Mesendoderm (in vitro differentiated cells): ENCODE results near the gene PLK5.

ENCODE experiments used
- DNase-seq: peaks from one replicate; pipeline ENCODE4 v3.0.0; 2013
- H2AK5ac ChIP-seq: 2 replicates; pipeline ENCODE4 v1.6.1; 2013; ENCODE audit warnings: low read length, inconsistent platforms
- H2BK120ac ChIP-seq: 2 replicates; pipeline ENCODE4 v1.6.1; 2013; ENCODE audit warnings: low read depth, mild to moderate bottlenecking, low read length, moderate library complexity, mixed read lengths
- H2BK15ac ChIP-seq: replicated peaks from 2 replicates; pipeline ENCODE4 v1.6.1; 2013; ENCODE audit warnings: low read depth, mild to moderate bottlenecking, moderate library complexity
- H2BK5ac ChIP-seq: 2 replicates; pipeline ENCODE4 v1.6.1; 2013; ENCODE audit warnings: low read length, inconsistent platforms
- H3K18ac ChIP-seq: 2 replicates; pipeline ENCODE4 v1.6.1; 2013; ENCODE audit warnings: mild to moderate bottlenecking, low read length, mixed read lengths
- H3K23ac ChIP-seq: one replicate; pipeline ENCODE4 v1.6.1; 2013; ENCODE audit warnings: low read length
- H3K27ac ChIP-seq: 2 replicates; pipeline ENCODE4 v1.5.1; 2013; ENCODE audit warnings: low read depth, mild to moderate bottlenecking, inconsistent platforms, low read length, moderate library complexity
- H3K27me3 ChIP-seq: 2 replicates; pipeline ENCODE4 v1.6.1; 2013; ENCODE audit warnings: low read length, control low read depth, mild to moderate bottlenecking, inconsistent platforms; ENCODE audit not compliant: insufficient read depth, poor library complexity
- H3K36me3 ChIP-seq: 2 replicates; pipeline ENCODE4 v1.6.1; 2013; ENCODE audit warnings: low read length, inconsistent platforms; ENCODE audit not compliant: control insufficient read depth, insufficient read depth
- H3K4ac ChIP-seq: one replicate; pipeline ENCODE4 v1.6.1; 2013; ENCODE audit warnings: low read depth, mild to moderate bottlenecking, low read length, moderate library complexity
- H3K4me1 ChIP-seq: 2 replicates; pipeline ENCODE4 v1.6.1; 2013; ENCODE audit warnings: low read depth, low read length, inconsistent platforms; ENCODE audit not compliant: control insufficient read depth
- H3K4me2 ChIP-seq: 2 replicates; pipeline ENCODE4 v1.6.1; 2013; ENCODE audit warnings: low read length
- H3K4me3 ChIP-seq: 2 replicates; pipeline ENCODE4 v1.5.1; 2013; ENCODE audit warnings: mild to moderate bottlenecking, low read length
- H3K56ac ChIP-seq: one replicate; pipeline ENCODE4 v1.6.1; 2013; ENCODE audit warnings: low read length
- H3K79me1 ChIP-seq: 2 replicates; pipeline ENCODE4 v1.6.1; 2013; ENCODE audit warnings: low read length, inconsistent platforms
- H3K79me2 ChIP-seq: 2 replicates; pipeline ENCODE4 v1.6.1; 2013; ENCODE audit warnings: mild to moderate bottlenecking, low read length; ENCODE audit not compliant: control insufficient read depth, insufficient read depth
- H3K9ac ChIP-seq: 2 replicates; pipeline ENCODE4 v1.6.1; 2013; ENCODE audit warnings: low read length, inconsistent platforms
- H4K5ac ChIP-seq: one replicate; pipeline ENCODE4 v1.6.1; 2013; ENCODE audit warnings: low read length
- H4K8ac ChIP-seq: one replicate; pipeline ENCODE4 v1.6.1; 2013; ENCODE audit warnings: low read depth, mild to moderate bottlenecking, control low read depth, low read length, moderate library complexity
- WGBS: extraction: QIAGEN DNeasy Blood & Tissue Kit; methylation state at CpG from one replicate; pipeline ENCODE4 v1.1.7; 2013; ENCODE audit warnings: low lambda C conversion rate, missing lambda C conversion rate; ENCODE audit not compliant: insufficient coverage; ENCODE audit errors: extremely low coverage; 5-methylcytosine and 5-hydroxymethylcytosine counted together

Gene PLK5

DNA sequence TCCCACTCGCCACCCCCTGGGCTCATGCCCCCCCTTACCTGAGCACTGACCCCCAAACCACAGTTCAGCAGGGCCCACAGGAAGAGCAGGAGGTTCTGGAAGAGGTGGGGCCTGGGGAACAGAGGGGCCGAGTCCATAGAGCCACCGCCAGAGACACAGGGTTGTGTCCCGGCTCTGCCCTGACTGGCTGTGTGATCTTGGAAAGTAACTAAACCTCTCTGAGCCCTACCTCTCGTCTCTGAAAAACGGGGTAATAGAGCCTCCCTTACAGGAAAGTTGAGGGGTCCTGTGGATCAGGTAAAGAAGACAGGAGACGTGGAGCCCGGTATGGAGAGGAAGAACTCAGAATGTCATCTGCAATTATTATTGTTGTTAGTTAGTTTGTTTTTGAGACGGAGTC is 13.1 kb upstream of the PLK5 start:
- H2BK120ac ChIP-seq, result no peak overlapping the region
- DNase-seq, result no peak
- H3K4me3 ChIP-seq, result no peak overlapping the region
- no peak overlapping the region for H3K9ac ChIP-seq
- H3K36me3 ChIP-seq, result no peaks in the 10 kb centered on the region
- H2AK5ac ChIP-seq, result no peak overlapping the region
- WGBS, result no CpG with 5 or more reads among the region's 9 CpGs
- H3K18ac ChIP-seq, result no peak overlapping the region
- no peaks in the 10 kb centered on the region for H3K27me3 ChIP-seq
- no peak overlapping the region for H2BK5ac ChIP-seq
- no peak overlapping the region for H4K8ac ChIP-seq
- no peak overlapping the region for H3K4me2 ChIP-seq
- H3K79me2 ChIP-seq, result no peaks in the 10 kb centered on the region
- no peak overlapping the region for H4K5ac ChIP-seq
- no peak overlapping the region for H3K56ac ChIP-seq
- no peak overlapping the region for H3K4ac ChIP-seq
- no peaks in the 10 kb centered on the region for H3K79me1 ChIP-seq
- H3K4me1 ChIP-seq, result no peaks in the 10 kb centered on the region
- H2BK15ac ChIP-seq, result no peak overlapping the region
- no peak overlapping the region for H3K23ac ChIP-seq
- H3K27ac ChIP-seq, result no peak overlapping the region

GRCh38 chr19:1511318-1512317 is 12.3 kb upstream of the PLK5 start:
- Histone ChIP-seq H4K5ac (no peak overlapping the region), H3K18ac (no peak overlapping the region), H2BK15ac (no peak overlapping the region), H3K79me2 (no peaks in the 10 kb centered on the region), H2AK5ac (no peak overlapping the region), H3K36me3 (no peaks in the 10 kb centered on the region), H2BK5ac (no peak overlapping the region), H2BK120ac (no peak overlapping the region), H3K56ac (no peak overlapping the region), H3K23ac (no peak overlapping the region), H3K4me1 (no peaks in the 10 kb centered on the region), H3K79me1 (no peaks in the 10 kb centered on the region), H3K27me3 (no peaks in the 10 kb centered on the region), H4K8ac (no peak overlapping the region), H3K4me3 (no peak overlapping the region), H3K4me2 (no peak overlapping the region), H3K4ac (no peak overlapping the region), H3K9ac (no peak overlapping the region), H3K27ac (no peak overlapping the region)
- no CpG with 5 or more reads among the region's 22 CpGs for WGBS
- no peak for DNase-seq

- no peak within 1 kb of the TSS for H3K23ac ChIP-seq
- H2BK15ac ChIP-seq, result no peak within 1 kb of the TSS
- no peaks in the 10 kb centered on the region for H3K27me3 ChIP-seq
- H2BK120ac ChIP-seq, result no peak within 1 kb of the TSS
- H3K27ac ChIP-seq, result no peak within 1 kb of the TSS
- no peaks in the 10 kb centered on the region for H3K79me2 ChIP-seq
- no peak within 1 kb of the TSS for H2AK5ac ChIP-seq
- H4K8ac ChIP-seq, result no peak within 1 kb of the TSS
- H3K4ac ChIP-seq, result no peak within 1 kb of the TSS
- H3K9ac ChIP-seq, result peak within 1 kb of the TSS; percentile 38
- H3K18ac ChIP-seq, result peak within 1 kb of the TSS; percentile 19
- no CpG with 5 or more reads among the region's 78 CpGs for WGBS
- H2BK5ac ChIP-seq, result no peak within 1 kb of the TSS
- no peak within 1 kb of the TSS for H4K5ac ChIP-seq
- no peaks in the 10 kb centered on the region for H3K4me1 ChIP-seq
- peak within 1 kb of the TSS; percentile 60 for H3K56ac ChIP-seq
- DNase-seq, result peak; percentile 54
- no peak within 1 kb of the TSS for H3K4me3 ChIP-seq
- no peaks in the 10 kb centered on the region for H3K79me1 ChIP-seq
- H3K36me3 ChIP-seq, result no peaks in the 10 kb centered on the region
- H3K4me2 ChIP-seq, result no peak within 1 kb of the TSS
These were observed 11.0 kb upstream of the PLK5 start, which contains the start of gene ADAMTSL5 for GRCh38 chr19:1512671-1513498. Gene ADAMTSL5 (minus strand): TSS chr19:1513019. CDS start chr19:1510943, 2,076 bp downstream.

DNA sequence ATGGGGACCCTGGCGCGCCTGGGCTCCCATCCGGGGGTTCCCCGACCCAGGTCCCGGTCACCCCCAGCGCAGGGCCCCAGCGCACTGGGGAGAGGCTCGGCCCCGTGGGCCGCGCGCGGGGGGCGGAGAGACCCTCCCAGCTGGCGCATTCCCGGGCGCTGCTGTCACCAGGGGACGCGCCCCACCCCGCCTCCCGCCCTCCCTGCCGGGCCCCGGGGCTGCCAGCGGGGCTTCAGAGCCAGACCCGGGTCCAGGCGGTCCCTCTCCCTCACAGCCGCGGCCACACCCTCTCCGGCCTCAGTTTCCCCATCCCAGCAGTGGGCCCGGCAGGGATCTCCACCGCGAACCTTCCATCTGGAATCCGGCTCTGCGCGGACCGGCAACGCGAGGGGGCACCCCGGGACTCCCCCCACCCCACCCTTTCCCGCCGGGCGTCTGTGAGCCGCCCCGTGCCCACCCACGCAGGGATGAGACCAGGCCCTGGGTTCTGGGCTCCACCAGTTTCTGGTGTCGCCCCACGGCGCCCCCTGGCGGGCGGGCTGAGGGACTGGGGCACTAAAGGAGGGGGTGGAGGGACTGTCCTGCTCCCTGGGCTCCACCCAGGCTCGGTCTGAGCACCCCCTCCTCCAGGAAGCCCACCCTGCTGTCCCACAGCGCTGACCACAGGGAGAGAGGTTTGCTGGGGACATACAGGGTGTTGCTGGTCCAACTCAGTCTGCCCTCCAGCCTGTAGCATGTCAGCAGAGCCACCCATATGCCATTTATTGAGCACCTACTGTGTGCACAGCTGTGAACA is 10.2 kb upstream of the PLK5 start:
- Histone ChIP-seq H3K56ac (no peak overlapping the region), H4K8ac (no peak overlapping the region), H2BK5ac (no peak overlapping the region), H3K27ac (no peak overlapping the region), H3K18ac (peak overlapping the region; percentile 16), H3K4me3 (no peak overlapping the region), H2AK5ac (no peak overlapping the region), H3K79me2 (no peaks in the 10 kb centered on the region), H2BK120ac (no peak overlapping the region), H3K36me3 (no peaks in the 10 kb centered on the region), H4K5ac (no peak overlapping the region), H3K4me1 (no peaks in the 10 kb centered on the region), H3K4ac (no peak overlapping the region), H3K23ac (no peak overlapping the region), H3K9ac (no peak overlapping the region), H3K79me1 (no peaks in the 10 kb centered on the region), H3K27me3 (no peaks in the 10 kb centered on the region), H2BK15ac (no peak overlapping the region), H3K4me2 (no peak overlapping the region)
- WGBS, result no CpG with 5 or more reads among the region's 52 CpGs
- DNase-seq, result peak; percentile 53

DNA sequence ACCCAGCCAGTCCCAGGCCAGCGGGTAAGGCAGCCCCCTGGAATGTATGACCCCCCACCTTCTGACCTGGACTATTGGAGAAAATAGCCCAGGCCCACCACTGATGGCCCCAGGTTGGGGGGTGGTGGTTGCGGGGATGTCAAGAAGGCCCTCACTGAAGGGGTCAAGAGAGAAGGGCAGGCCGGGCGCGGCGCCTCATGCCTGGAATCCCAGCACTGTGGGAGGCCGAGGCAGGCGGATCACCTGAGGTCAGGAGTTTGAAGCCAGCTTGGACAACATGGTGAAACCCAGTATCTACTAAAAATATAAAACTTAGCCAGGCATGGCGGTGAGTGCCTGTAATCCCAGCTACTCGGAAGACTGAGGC is 9.6 kb upstream of the PLK5 start:
- Histone ChIP-seq H3K79me2 (no peaks in the 10 kb centered on the region), H3K79me1 (no peaks in the 10 kb centered on the region), H3K18ac (no peak overlapping the region), H3K4me3 (no peak overlapping the region), H3K27me3 (no peaks in the 10 kb centered on the region), H3K9ac (no peak overlapping the region), H2AK5ac (no peak overlapping the region), H3K23ac (no peak overlapping the region), H2BK5ac (no peak overlapping the region), H3K4me2 (no peak overlapping the region), H3K56ac (no peak overlapping the region), H3K4me1 (no peaks in the 10 kb centered on the region), H2BK120ac (no peak overlapping the region), H4K5ac (no peak overlapping the region), H2BK15ac (no peak overlapping the region), H3K27ac (no peak overlapping the region), H4K8ac (no peak overlapping the region), H3K4ac (no peak overlapping the region), H3K36me3 (no peaks in the 10 kb centered on the region)
- no CpG with 5 or more reads among the region's 10 CpGs for WGBS
- DNase-seq, result no peak
